ENCODE results near the gene S100A16. TPM values are rescaled to one million over a fixed set of nuclear protein-coding genes. Genes with fewer than 3 reads are reported as not detected.
"Not testable (repeated sequence)": the region's sequence is repeated elsewhere in the genome, so short reads cannot be mapped to it uniquely, and the experiment has no call there.

Gene S100A16
- polyA plus RNA-seq, 5 donors = 119 to 177 (median 147) TPM

DNA sequence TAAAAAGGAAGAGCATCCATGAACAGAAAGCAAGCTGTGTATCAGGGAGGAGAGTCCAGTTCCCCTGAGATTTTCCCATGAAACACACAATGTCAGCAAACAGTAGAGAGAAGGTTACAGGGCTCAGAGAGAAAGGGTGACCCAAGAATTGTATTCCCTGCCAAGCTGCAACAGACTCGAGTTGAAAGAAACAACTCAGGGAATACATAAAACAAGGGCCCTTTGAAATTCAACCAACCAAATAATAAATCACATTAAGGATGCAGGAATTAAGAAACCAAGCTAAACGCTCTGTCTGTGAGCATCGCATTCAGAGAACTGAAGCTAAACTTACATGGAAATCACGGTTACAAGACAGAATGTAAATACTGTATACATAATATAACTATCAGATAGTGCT, 20.2 kb downstream of the S100A16 start:
- DNase-seq = no peak

GRCh38 chr1:153588482-153588881, 24.5 kb downstream of the S100A16 start:
- no peak for DNase-seq

- DNase-seq = not testable (repeated sequence)
Observed at GRCh38 chr1:153588033-153588432, 24.9 kb downstream of the S100A16 start.

DNA sequence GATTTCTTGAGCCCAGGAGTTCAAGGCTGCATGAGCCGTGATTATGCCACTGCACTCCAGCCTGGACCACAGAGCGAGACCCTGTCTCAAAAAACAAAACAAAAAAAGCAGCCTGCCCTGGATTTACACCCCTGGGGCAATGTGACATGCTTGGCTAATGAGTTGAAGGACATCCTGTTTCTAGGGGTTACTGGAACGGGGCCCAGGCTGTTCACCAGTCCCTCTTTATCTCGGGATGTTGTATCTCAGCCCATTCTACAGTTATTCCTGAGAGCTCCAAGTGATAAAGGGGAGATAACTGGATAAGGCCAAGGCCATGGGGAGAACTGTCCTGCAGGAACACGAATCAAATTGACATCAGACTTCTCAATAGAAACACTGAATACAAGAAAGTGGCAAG, 25.6 kb downstream of the S100A16 start:
- no peak for DNase-seq

GRCh38 chr1:153586347-153586746, 26.6 kb downstream of the S100A16 start:
- no peak for DNase-seq

GRCh38 chr1:153585006-153585405, 27.9 kb downstream of the S100A16 start:
- DNase-seq = no peak

DNA sequence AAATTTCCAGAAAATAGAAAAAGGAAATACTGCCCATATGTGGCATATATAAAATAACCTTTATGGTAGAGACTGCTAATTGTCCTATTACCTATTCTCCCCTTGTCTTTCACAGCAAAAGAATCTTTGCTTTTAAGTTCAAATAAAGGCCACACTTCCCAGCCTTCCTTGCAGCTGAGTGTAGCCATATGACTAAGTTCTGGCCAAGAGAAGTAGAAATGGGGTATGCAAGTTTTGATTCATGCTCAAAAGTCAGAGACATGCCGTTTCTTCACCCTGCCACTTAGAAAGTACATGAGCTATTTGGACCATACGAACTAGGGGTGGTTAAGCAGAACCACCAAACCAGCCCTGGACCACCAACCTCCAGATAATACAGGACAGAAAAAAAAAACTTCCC, 29.0 kb downstream of the S100A16 start:
- DNase-seq = no peak

GRCh38 chr1:153583514-153583913, 29.4 kb downstream of the S100A16 start:
- DNase-seq = not testable (repeated sequence)

GRCh38 chr1:153582836-153583235, 30.1 kb downstream of the S100A16 start:
- DNase-seq = not testable (repeated sequence)

- DNase-seq = no peak
Observed at GRCh38 chr1:153578936-153579335, 34.0 kb downstream of the S100A16 start.

- no peak for DNase-seq
Observed at GRCh38 chr1:153578490-153578889, 34.4 kb downstream of the S100A16 start.

DNA sequence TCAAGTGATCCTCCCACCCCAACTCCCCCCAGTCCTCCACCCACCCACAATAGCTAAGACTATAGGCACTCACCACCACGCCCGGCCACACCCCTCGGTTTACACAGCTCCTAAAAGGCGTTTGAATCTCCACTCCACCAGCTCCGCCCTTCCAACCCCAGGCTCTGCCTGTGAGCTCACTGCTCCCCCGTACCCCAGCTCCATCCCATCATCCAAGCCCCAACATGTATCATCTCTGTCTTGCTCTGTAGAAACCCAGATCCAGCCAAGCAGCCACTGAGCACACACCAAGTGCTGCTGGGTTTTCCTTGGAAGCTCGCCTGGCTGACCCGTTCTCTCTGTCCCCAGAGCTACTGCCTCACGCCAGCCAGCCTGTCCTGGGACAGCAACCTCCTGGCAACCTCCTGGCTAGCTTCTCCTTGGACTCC, 35.3 kb downstream of the S100A16 start:
- DNase-seq = no peak

GRCh38 chr1:153577138-153577537, 35.8 kb downstream of the S100A16 start:
- no peak for DNase-seq

DNA sequence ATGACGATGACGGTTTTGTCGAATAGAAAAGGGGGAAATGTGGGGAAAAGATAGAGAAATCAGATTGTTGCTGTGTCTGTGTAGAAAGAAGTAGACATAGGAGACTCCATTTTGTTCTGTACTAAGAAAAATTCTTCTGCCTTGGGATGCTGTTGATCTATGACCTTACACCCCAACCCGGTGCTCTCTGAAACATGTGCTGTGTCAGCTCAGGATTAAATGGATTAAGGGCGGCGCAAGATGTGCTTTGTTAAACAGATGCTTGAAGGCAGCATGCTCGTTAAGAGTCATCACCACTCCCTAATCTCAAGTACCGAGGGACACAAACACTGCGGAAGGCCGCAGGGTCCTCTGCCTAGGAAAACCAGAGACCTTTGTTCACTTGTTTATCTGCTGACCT, 37.4 kb downstream of the S100A16 start:
- DNase-seq = not testable (repeated sequence)

- DNase-seq = not testable (repeated sequence)
Observed at GRCh38 chr1:153575081-153575491, 37.9 kb downstream of the S100A16 start.

- DNase-seq = no peak
Observed at GRCh38 chr1:153573351-153573750, 39.6 kb downstream of the S100A16 start.

- DNase-seq = peak; percentile 38 to 60
Observed at GRCh38 chr1:153572569-153573015, 40.3 kb downstream of the S100A16 start.

GRCh38 chr1:153571706-153572105, 41.2 kb downstream of the S100A16 start:
- no peak for DNase-seq

DNA sequence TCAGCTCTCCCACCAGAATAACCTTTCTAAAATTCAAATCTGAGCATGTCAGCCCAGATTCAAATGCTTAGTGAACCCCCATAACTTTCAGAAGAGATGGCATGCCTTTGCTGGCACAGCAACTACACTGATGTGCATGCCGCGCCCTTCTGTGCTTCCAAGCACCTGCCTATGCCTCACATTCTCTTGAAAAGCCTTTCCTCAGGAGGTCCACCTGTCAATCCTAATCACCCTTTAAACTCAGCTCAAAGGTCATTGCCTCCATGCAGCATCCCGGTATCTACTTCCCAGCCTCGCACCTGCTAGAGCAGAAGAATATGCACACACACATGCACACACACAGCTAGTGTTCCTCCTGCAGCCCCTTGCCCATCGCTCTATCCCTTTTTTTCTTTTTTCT, 42.1 kb downstream of the S100A16 start:
- DNase-seq = no peak

GRCh38 chr1:153569465-153569864, 43.5 kb downstream of the S100A16 start:
- no peak for DNase-seq

GRCh38 chr1:153568367-153569099, 44.4 kb downstream of the S100A16 start:
- DNase-seq = peak in 1 of 2 donors; percentile 82

DNA sequence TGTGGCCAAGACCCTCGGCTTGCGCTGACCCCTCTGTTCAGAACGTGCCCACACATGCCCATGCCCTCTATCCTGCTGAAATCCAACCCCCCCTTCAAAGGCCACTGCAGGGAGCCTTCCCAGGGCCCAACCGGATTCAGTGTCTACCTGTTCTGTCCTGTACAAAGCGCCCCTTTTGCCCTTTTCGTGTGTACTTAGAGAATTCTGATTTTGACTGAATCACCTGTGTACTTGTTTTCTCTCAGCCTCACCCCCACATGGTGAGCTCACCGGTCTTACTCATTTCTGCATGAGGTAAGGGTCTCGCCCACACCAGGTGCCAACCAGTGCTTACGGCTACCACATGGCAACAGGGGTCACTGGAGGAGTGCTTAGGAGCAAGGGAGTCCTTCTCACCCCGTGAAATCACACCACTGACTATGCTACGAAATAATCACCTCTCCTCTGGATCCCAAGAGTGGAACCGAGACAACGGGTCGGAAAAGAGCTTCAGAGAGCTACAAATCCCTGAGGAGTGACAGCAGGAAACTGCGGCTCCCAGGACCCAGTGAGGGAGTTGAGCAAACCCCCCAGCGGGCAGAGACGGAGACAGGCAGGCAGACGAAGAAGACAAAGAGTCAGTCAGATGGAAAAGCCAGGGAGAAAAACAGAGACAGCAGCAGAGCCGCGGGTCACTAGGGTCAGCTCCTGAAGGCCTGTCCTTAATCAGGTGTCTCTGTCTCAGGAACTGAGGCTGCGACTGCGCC, 45.1 kb downstream of the S100A16 start:
- no peak for DNase-seq

Measured in right lung (tissue), 5 donors.